H1 (cell line): ENCODE measurements around the gene UGGT1. TPM values are rescaled to one million over a fixed set of nuclear protein-coding genes. Genes with fewer than 3 reads are reported as not detected.

ENCODE experiments used
- ASH2L ChIP-seq: fragments of 200-600, 300-600 bp; sonication (generic); IDR thresholded peaks from one replicate; pipeline ENCODE4 v1.7.1; 2017; ENCODE audit warnings: low read length
- BRCA1 ChIP-seq: IDR thresholded peaks from 2 replicates; pipeline ENCODE4 v1.6.1; 2012; ENCODE audit warnings: low read depth, low read length, improper control_type of control experiment
- KDM1A ChIP-seq: fragments of 200-600, 300-600 bp; sonication (generic); IDR thresholded peaks from 2 replicates; pipeline ENCODE4 v1.7.1; 2016; ENCODE audit warnings: mild to moderate bottlenecking, low read length, borderline replicate concordance
- NANOG ChIP-seq: IDR thresholded peaks from 2 replicates; pipeline ENCODE4 v1.6.1; 2011; ENCODE audit warnings: low read length, low read depth, mild to moderate bottlenecking, inconsistent platforms; ENCODE audit not compliant: insufficient read depth, poor library complexity, severe bottlenecking
- SP2 ChIP-seq: IDR thresholded peaks from 2 replicates; pipeline ENCODE4 v1.6.1; 2012; ENCODE audit warnings: mild to moderate bottlenecking, low read length, inconsistent platforms
- TAF7 ChIP-seq: optimal IDR thresholded peaks from 2 replicates; pipeline ENCODE3; 2011; ENCODE audit warnings: low read depth, mild to moderate bottlenecking, inconsistent platforms, low read length, moderate library complexity, borderline replicate concordance
- polyA plus RNA-seq, 7 experiments: library from polyadenylated mRNA; depleted of rRNA in 3 of 7; stranded (reverse) in 5 of 7; unstranded in 2 of 7; fragments of >200 nt in 5 of 7; fragments of 200-250 nt in 2 of 7; gene quantifications; 1 replicate in 5 of 7; 2 replicates in 1 of 7; 4 replicates in 1 of 7; pipeline versions ENCODE4 v1.2.1 to v1.2.3, GENCODE V29; 2011 to 2013; ENCODE audit warnings: missing spikeins in 2 of 7, mixed read lengths in 2 of 7
- total RNA-seq: library from RNA; stranded (reverse); fragmentation: NEBNext Ultra II Directional; extraction: Animal tissue kit (Norgen Biotek cat#: 25700); gene quantifications from 2 replicates; pipeline ENCODE4 v1.2.1, GENCODE V29; 2021
- TF ChIP-seq, protein P1 (sequence below): fragments of 300-600 bp; sonication (generic); IDR thresholded peaks from 2 replicates; pipeline ENCODE4 v1.7.1; 2012; ENCODE audit warnings: low read length, moderate library complexity, mild to moderate bottlenecking, inconsistent platforms; ENCODE audit not compliant: insufficient replicate concordance

Gene UGGT1
- total and polyA plus RNA-seq, 2 of the 8 experiments (the other 6 are each of a cell fraction or from before 2014, with no cell fraction given) = 14.9 to 57.3 TPM

DNA sequence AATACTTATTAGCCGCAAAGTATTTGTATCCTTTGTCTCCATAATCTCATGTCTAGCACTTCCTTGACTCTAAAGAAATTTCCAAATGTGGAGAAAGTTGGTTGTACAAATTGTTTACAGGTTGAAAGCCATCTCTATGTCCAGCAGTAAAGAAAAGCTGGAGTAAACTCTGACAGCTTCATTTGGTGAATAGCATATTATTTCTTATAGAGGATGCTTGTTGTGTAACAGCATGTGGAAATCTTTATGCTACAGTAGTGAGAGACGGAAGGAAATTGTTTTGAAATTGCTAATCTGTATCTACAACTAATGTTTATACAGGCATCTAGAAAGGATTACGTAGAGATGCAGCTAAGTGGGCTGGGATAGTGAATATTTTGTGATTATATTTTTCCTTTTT, 78.5 kb downstream of the UGGT1 start (continued):
- TF ChIP-seq BRCA1 (no peak), ASH2L (no peak), NANOG (no peak), TAF7 (no peak), SP2 (no peak), KDM1A (no peak)
- TF ChIP-seq, protein P1, sequence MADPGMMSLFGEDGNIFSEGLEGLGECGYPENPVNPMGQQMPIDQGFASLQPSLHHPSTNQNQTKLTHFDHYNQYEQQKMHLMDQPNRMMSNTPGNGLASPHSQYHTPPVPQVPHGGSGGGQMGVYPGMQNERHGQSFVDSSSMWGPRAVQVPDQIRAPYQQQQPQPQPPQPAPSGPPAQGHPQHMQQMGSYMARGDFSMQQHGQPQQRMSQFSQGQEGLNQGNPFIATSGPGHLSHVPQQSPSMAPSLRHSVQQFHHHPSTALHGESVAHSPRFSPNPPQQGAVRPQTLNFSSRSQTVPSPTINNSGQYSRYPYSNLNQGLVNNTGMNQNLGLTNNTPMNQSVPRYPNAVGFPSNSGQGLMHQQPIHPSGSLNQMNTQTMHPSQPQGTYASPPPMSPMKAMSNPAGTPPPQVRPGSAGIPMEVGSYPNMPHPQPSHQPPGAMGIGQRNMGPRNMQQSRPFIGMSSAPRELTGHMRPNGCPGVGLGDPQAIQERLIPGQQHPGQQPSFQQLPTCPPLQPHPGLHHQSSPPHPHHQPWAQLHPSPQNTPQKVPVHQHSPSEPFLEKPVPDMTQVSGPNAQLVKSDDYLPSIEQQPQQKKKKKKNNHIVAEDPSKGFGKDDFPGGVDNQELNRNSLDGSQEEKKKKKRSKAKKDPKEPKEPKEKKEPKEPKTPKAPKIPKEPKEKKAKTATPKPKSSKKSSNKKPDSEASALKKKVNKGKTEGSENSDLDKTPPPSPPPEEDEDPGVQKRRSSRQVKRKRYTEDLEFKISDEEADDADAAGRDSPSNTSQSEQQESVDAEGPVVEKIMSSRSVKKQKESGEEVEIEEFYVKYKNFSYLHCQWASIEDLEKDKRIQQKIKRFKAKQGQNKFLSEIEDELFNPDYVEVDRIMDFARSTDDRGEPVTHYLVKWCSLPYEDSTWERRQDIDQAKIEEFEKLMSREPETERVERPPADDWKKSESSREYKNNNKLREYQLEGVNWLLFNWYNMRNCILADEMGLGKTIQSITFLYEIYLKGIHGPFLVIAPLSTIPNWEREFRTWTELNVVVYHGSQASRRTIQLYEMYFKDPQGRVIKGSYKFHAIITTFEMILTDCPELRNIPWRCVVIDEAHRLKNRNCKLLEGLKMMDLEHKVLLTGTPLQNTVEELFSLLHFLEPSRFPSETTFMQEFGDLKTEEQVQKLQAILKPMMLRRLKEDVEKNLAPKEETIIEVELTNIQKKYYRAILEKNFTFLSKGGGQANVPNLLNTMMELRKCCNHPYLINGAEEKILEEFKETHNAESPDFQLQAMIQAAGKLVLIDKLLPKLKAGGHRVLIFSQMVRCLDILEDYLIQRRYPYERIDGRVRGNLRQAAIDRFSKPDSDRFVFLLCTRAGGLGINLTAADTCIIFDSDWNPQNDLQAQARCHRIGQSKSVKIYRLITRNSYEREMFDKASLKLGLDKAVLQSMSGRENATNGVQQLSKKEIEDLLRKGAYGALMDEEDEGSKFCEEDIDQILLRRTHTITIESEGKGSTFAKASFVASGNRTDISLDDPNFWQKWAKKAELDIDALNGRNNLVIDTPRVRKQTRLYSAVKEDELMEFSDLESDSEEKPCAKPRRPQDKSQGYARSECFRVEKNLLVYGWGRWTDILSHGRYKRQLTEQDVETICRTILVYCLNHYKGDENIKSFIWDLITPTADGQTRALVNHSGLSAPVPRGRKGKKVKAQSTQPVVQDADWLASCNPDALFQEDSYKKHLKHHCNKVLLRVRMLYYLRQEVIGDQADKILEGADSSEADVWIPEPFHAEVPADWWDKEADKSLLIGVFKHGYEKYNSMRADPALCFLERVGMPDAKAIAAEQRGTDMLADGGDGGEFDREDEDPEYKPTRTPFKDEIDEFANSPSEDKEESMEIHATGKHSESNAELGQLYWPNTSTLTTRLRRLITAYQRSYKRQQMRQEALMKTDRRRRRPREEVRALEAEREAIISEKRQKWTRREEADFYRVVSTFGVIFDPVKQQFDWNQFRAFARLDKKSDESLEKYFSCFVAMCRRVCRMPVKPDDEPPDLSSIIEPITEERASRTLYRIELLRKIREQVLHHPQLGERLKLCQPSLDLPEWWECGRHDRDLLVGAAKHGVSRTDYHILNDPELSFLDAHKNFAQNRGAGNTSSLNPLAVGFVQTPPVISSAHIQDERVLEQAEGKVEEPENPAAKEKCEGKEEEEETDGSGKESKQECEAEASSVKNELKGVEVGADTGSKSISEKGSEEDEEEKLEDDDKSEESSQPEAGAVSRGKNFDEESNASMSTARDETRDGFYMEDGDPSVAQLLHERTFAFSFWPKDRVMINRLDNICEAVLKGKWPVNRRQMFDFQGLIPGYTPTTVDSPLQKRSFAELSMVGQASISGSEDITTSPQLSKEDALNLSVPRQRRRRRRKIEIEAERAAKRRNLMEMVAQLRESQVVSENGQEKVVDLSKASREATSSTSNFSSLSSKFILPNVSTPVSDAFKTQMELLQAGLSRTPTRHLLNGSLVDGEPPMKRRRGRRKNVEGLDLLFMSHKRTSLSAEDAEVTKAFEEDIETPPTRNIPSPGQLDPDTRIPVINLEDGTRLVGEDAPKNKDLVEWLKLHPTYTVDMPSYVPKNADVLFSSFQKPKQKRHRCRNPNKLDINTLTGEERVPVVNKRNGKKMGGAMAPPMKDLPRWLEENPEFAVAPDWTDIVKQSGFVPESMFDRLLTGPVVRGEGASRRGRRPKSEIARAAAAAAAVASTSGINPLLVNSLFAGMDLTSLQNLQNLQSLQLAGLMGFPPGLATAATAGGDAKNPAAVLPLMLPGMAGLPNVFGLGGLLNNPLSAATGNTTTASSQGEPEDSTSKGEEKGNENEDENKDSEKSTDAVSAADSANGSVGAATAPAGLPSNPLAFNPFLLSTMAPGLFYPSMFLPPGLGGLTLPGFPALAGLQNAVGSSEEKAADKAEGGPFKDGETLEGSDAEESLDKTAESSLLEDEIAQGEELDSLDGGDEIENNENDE = no peak
